Testis (tissue), 3 donors: ENCODE measurements around the gene HIGD1C. TPM values are rescaled to one million over a fixed set of nuclear protein-coding genes. Genes with fewer than 3 reads are reported as not detected.

ENCODE experiments used
- DNase-seq: peaks from one replicate; pipeline ENCODE4 v3.0.0-alpha.2; 2019
- H3K27ac ChIP-seq, 2 donors: fragments of 200-600 bp; sonication (generic); one replicate each; pipeline ENCODE4 v1.5.1; 2019
- H3K27me3 ChIP-seq: fragments of 200-600 bp; sonication (generic); one replicate; pipeline ENCODE4 v1.5.1; 2019
- H3K36me3 ChIP-seq: fragments of 200-600 bp; sonication (generic); one replicate; pipeline ENCODE4 v1.5.1; 2017; ENCODE audit warnings: low read depth; ENCODE audit errors: missing control alignments
- H3K4me1 ChIP-seq: fragments of 200-600 bp; sonication (generic); one replicate; pipeline ENCODE4 v1.5.1; 2019
- H3K4me3 ChIP-seq, 2 donors: fragments of 200-600 bp; sonication (generic); one replicate each; pipeline ENCODE4 v1.5.1; 2017 to 2019
- H3K9me3 ChIP-seq: fragments of 200-600 bp; sonication (generic); one replicate; pipeline ENCODE4 v1.5.1; 2017
- CTCF ChIP-seq, 3 experiments: fragments of 450-650 bp in 2 of 3; fragments of 200-600 bp in 1 of 3; sonication (generic) in 1 of 3; IDR thresholded peaks; one replicate each; pipeline ENCODE4 v1.5.1; 2016 to 2019; ENCODE audit warnings: antibody characterized with exemption in 3 of 3, mild to moderate bottlenecking in 2 of 3, moderate library complexity in 1 of 3
- POLR2A ChIP-seq: fragments of 450-650 bp; IDR thresholded peaks from one replicate; pipeline ENCODE4 v1.6.1; 2017; ENCODE audit warnings: antibody characterized with exemption, mild to moderate bottlenecking, moderate library complexity
- WGBS, 2 donors: methylation state at CpG; one replicate each; pipeline ENCODE4 v1.1.5; 2018; 5-methylcytosine and 5-hydroxymethylcytosine counted together
- intact Hi-C: fragments of 100-400 bp; cut with DNase I; formaldehyde crosslinking; loops from one replicate; pipeline ENCODE4 v1.15.1; 2023; ENCODE audit warnings: low total_unique reads
- polyA plus RNA-seq: library from polyadenylated mRNA; stranded (reverse); fragments of 350-450 nt; fragmentation: Illumina TruSeq; extraction: RNeasy Lipid Tissue Mini Kit (QIAGEN cat#74804); gene quantifications from one replicate; pipeline ENCODE4 v1.2.3, GENCODE V29; 2014; ENCODE audit warnings: low read depth, low replicate concordance; ENCODE audit not compliant: insufficient read depth
- total RNA-seq, 2 donors: library from RNA; depleted of rRNA; stranded (reverse); fragments of >200 nt; gene quantifications; one replicate each; pipeline ENCODE4 v1.2.3, GENCODE V29; 2016

Gene HIGD1C
- total and polyA plus RNA-seq, 3 donors from 2014 or later, result 3.4 TPM; not detected in 2

DNA sequence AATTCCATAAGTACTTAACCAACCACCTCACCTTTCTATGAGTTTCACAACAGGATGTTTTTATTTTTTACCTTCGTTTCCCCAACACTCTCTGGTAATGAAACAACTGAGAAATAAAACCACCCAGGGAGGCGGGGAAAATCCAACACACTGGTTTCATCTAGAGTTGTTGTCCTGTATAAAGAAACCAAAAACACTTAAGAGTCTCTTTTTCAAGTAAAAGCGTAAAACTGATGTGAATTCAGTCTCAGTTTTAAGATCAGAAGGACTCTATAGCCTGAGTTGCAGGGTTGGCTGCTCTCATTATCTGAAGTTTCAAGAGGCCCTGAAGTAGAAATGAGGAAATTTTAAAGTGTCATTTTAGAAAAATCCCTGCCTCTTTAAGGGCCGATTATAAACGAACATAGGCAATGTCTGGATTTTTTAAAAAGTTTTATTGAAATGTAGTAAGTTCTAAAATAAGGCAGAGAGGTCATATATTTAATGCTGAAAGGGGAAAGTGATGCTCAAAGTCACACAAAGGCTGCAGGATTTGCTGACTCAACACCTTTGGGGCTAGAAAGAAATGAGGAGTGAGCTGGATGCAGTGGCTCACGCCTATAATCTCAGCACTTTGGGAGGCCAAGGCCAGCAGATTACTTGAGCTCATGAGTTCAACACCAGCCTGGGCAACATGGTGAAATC lies 27.2 kb downstream of the HIGD1C start:
- no peak for DNase-seq
- intact Hi-C loops, result loop anchor here (10.0 kb wide), 1 partner anchor 45 kb away; no protein-coding TSS in a partner anchor
- 86 to 88% methylated on average over 6 of the region's 6 CpGs for WGBS, 2 donors
- no peak for TF ChIP-seq CTCF (IDR thresholded peaks at IDR 0.05)
- no peak for TF ChIP-seq POLR2A
- Histone ChIP-seq H3K4me3 (no peak overlapping the region), H3K4me1 (peaks cover 1% of the 10 kb centered on the region), H3K27ac (no peak overlapping the region), H3K9me3 (no peaks in the 10 kb centered on the region), H3K36me3 (no peaks in the 10 kb centered on the region), H3K27me3 (no peaks in the 10 kb centered on the region)

GRCh38 chr12:50980545-50980944 lies 28.2 kb downstream of the HIGD1C start:
- DNase-seq, result no peak
- Histone ChIP-seq H3K4me1 (peaks cover 11% of the 10 kb centered on the region), H3K9me3 (no peaks in the 10 kb centered on the region), H3K36me3 (no peaks in the 10 kb centered on the region), H3K27me3 (no peaks in the 10 kb centered on the region), H3K27ac (no peak overlapping the region), H3K4me3 (no peak overlapping the region)
- 97% methylated on average over 2 of the region's 2 CpGs for WGBS, 2 donors
- no peak for TF ChIP-seq CTCF (IDR thresholded peaks at IDR 0.05)
- TF ChIP-seq POLR2A, result no peak
- intact Hi-C loops, result loop anchor here (10.0 kb wide), 1 partner anchor 46 kb away; no protein-coding TSS in a partner anchor

- DNase-seq, result no peak
- intact Hi-C loops, result loop anchor here (10.0 kb wide), 1 partner anchor 47 kb away; no protein-coding TSS in a partner anchor
- no peaks in the 10 kb centered on the region for H3K9me3 ChIP-seq
- no peak overlapping the region for H3K27ac ChIP-seq
- H3K36me3 ChIP-seq, result no peaks in the 10 kb centered on the region
- H3K4me1 ChIP-seq, result peaks cover 17% of the 10 kb centered on the region
- WGBS, 2 donors, result 84 to 87% methylated on average over 6 of the region's 6 CpGs
- no peak overlapping the region for H3K4me3 ChIP-seq
- TF ChIP-seq CTCF (IDR thresholded peaks at IDR 0.05), result no peak
- no peak for TF ChIP-seq POLR2A
- H3K27me3 ChIP-seq, result no peaks in the 10 kb centered on the region
Measured at GRCh38 chr12:50981319-50982239, 29.2 kb downstream of the HIGD1C start.

DNA sequence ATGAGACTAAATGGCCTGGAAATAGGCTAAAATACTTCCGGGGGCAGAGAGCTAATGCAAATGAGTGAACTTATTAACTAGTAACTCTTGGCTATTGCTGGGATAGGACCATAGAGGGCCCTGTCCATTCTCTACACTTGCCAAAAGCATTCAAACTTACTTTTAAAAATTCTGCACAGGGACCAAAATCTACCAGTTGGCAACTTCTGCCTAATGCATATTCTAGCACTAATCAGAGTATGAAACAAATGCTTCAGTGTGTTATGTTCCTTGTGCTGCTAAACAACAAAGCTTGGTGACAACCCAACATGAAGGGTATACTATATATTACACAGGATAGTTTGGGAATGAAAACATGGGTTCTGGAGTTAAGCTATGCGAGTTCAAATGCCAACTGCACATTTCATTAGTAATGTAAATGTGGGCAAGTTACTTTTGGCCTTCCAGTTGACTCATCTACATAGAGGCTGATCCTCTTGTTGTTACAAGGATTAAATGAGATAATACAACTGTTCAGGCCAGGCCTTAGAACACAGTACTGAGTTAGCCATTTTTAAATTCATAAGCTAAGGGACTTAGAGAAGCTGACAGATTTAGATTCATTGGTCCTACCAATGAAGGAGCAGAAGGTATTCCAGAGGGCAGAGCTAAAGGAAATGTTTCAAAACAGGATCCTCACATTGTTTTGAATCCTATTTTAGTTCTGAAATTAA lies 32.4 kb downstream of the HIGD1C start:
- intact Hi-C loops, result loop anchor here (10.0 kb wide), 1 partner anchor 50 kb away; no protein-coding TSS in a partner anchor
- 50% methylated on average over 2 of the region's 2 CpGs for WGBS, 2 donors
- DNase-seq, result no peak
- Histone ChIP-seq H3K36me3 (no peaks in the 10 kb centered on the region), H3K9me3 (no peaks in the 10 kb centered on the region), H3K4me1 (peaks cover 17% of the 10 kb centered on the region), H3K27ac (peak overlapping the region; percentile 63 to 81), H3K4me3 (no peak overlapping the region), H3K27me3 (no peaks in the 10 kb centered on the region)
- TF ChIP-seq CTCF (IDR thresholded peaks at IDR 0.05), result no peak
- TF ChIP-seq POLR2A, result no peak
